ENCODE results near the gene HSPB8. TPM values are rescaled to one million over a fixed set of nuclear protein-coding genes. Genes with fewer than 3 reads are reported as not detected.

HSPB8 gene, protein sequence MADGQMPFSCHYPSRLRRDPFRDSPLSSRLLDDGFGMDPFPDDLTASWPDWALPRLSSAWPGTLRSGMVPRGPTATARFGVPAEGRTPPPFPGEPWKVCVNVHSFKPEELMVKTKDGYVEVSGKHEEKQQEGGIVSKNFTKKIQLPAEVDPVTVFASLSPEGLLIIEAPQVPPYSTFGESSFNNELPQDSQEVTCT
- 10 to 100 TPM; 18.9 to 26.9 (median 23.5) TPM for total RNA-seq

GRCh38 chr12:119178544-119179334, at the start of gene HSPB8:
HSPB8 (plus strand) TSS chr12:119178931; CDS start chr12:119179313, 382 bp downstream.
- TF ChIP-seq, protein P1, sequence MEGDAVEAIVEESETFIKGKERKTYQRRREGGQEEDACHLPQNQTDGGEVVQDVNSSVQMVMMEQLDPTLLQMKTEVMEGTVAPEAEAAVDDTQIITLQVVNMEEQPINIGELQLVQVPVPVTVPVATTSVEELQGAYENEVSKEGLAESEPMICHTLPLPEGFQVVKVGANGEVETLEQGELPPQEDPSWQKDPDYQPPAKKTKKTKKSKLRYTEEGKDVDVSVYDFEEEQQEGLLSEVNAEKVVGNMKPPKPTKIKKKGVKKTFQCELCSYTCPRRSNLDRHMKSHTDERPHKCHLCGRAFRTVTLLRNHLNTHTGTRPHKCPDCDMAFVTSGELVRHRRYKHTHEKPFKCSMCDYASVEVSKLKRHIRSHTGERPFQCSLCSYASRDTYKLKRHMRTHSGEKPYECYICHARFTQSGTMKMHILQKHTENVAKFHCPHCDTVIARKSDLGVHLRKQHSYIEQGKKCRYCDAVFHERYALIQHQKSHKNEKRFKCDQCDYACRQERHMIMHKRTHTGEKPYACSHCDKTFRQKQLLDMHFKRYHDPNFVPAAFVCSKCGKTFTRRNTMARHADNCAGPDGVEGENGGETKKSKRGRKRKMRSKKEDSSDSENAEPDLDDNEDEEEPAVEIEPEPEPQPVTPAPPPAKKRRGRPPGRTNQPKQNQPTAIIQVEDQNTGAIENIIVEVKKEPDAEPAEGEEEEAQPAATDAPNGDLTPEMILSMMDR (IDR thresholded peaks at IDR 0.05; ENCODE audit: low read depth): no peak

DNA sequence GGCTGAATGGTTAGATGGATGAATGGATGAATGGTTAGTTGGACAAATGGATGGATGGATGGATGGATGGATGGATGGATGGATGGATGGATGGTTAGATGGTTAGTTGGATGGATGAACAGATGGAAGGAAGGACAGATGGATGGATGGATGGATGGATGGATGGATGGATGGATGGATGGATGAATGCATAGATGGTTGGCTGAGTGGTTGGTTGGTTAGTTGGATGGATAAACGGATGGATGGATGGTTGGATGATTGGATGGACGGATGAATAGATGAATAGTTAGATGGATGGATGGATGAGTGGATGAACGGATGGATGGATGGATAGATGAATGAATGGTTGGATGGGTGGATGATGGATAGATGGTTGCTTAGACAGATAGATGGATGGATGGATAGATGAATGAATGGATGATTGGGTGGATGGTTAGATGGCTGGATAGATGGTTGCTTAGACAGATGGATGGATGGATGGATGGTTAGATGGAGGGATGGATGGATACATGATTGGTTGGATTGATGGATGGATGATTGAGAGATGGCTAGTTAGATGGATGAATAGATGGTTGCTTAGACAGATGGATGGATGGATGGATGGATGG, 48.8 kb upstream of the HSPB8 start:
- TF ChIP-seq, protein P1 (IDR thresholded peaks at IDR 0.05; ENCODE audit: low read depth): no peak

DNA sequence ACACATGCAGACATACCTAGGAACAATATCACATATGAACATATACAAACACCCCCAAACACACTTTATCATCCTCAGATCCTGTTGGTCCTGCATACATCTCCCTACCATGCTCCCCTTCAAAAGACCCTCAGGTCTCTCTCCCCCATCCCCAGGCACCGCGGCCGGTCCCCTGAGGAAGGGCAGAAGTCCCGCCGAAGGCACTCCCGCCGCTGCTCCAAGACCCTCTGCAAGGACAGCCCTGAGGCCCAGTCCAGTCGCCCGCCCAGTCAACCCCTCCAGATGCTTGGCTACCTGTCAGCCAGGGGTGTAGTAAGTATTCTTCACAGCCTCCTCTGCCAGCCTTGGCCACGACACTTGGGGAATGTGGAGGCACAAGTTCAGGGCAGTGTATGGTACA, 48.2 kb upstream of the HSPB8 start:
- TF ChIP-seq, protein P1 (IDR thresholded peaks at IDR 0.05; ENCODE audit: low read depth): no peak

GRCh38 chr12:119134284-119135072, 44.3 kb upstream of the HSPB8 start:
- TF ChIP-seq, protein P1 (IDR thresholded peaks at IDR 0.05; ENCODE audit: low read depth): no peak

- TF ChIP-seq, protein P1 (IDR thresholded peaks at IDR 0.05; ENCODE audit: low read depth): no peak
Observed at GRCh38 chr12:119136811-119137410, 41.8 kb upstream of the HSPB8 start.

- TF ChIP-seq, protein P1 (IDR thresholded peaks at IDR 0.05; ENCODE audit: low read depth): no peak
Observed at GRCh38 chr12:119139448-119139847, 39.3 kb upstream of the HSPB8 start.

All from subcutaneous adipose tissue (tissue), 4 donors.